Measurements from ENCODE around the gene ABHD12. TPM values are rescaled to one million over a fixed set of nuclear protein-coding genes. Genes with fewer than 3 reads are reported as not detected.
A peak's percentile ranks its signal among the peaks of the same experiment; 100 is the strongest.

ABHD12 gene
- total RNA-seq: 63.0 and 69.5 TPM in 2 replicates
- 150 and 187 TPM in 2 replicates for polyA plus RNA-seq

DNA sequence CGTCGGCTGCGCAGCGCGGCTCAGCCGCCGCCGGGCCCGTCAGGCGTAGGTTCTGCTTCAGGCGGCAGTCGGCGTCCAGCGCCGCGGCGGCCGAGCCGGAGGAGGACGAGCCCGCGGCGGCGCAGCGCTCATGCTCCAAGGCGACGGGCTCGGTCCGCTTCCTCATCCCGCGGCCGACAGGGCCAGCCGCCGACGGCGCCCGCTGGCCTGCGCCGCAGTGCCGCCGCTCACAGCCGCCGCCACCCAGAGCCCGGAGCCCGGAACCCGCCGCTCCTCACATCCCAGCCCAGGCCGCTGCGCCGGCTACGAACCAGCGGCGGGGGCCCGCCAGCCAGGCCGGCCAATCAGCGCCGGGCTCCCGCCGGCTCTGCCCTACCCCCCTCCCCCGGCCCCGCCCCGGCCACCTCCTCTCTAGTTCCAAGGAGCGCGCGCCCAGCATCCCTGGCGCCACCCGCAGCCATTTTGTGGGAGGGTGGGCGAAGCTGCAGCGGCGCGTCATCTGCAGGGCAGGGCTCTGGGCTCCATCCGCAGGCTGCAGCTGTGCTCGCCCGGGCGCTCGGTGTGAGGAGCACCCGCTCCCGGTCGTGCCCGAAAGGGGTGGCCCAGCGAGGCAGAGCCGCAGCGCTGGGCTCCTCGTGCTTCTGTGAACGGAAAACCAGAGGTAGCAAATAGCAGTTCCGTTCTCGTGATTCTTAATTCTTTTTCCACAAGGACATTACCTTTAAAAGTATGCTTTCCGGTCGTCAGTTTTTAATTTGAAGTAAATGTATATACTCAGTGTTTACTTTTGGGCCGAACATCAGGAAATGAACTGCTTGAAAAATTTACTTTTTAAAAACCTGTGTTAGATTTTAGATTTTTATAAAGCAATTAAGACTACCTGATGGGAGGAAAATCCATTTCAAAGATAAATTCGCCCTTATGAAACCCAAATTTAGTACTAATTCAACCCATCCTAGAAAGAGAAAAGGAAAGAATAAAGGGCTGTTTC, at the start of gene ABHD12:
ABHD12 (minus strand) TSS at position 298 of the 991 bp plus-strand sequence; CDS start at position 166, 132 bp downstream.
- TF ChIP-seq EZH2 (IDR thresholded peaks at IDR 0.05; ENCODE audit: borderline replicate concordance) (no peak), EZH2phosphoT487 (IDR thresholded peaks at IDR 0.05; ENCODE audit: low read depth, severe bottlenecking, unreplicated experiment) (no peak)
- TF ChIP-seq, protein P1, sequence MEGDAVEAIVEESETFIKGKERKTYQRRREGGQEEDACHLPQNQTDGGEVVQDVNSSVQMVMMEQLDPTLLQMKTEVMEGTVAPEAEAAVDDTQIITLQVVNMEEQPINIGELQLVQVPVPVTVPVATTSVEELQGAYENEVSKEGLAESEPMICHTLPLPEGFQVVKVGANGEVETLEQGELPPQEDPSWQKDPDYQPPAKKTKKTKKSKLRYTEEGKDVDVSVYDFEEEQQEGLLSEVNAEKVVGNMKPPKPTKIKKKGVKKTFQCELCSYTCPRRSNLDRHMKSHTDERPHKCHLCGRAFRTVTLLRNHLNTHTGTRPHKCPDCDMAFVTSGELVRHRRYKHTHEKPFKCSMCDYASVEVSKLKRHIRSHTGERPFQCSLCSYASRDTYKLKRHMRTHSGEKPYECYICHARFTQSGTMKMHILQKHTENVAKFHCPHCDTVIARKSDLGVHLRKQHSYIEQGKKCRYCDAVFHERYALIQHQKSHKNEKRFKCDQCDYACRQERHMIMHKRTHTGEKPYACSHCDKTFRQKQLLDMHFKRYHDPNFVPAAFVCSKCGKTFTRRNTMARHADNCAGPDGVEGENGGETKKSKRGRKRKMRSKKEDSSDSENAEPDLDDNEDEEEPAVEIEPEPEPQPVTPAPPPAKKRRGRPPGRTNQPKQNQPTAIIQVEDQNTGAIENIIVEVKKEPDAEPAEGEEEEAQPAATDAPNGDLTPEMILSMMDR (IDR thresholded peaks at IDR 0.05; ENCODE audit: poor library complexity): no peak
- Histone ChIP-seq H4K20me1 (ENCODE audit: insufficient read depth, poor library complexity, severe bottlenecking) (no peaks in the 10 kb centered on the region), H3K4me3 (peak within 1 kb of the TSS; percentile 98), H3K27ac (peak within 1 kb of the TSS; percentile 99), H3K36me3 (replicated peaks; ENCODE audit: insufficient read depth, low read depth) (no peaks in the 10 kb centered on the region), H3K9me3 (ENCODE audit: low read depth) (no peaks in the 10 kb centered on the region), H3K27me3 (no peaks in the 10 kb centered on the region), H3K79me2 (peaks cover 43% of the 10 kb centered on the region), H2AFZ (peak within 1 kb of the TSS; percentile 94), H3K4me1 (ENCODE audit: insufficient read depth) (no peaks in the 10 kb centered on the region), H3K4me2 (peak within 1 kb of the TSS; percentile 78), H3K9me2 (replicated peaks; ENCODE audit: insufficient read depth) (no peaks in the 10 kb centered on the region)
- DNase-seq (ENCODE audit: low spot score): peak; percentile 98
- WGBS (ENCODE audit: low lambda C conversion rate, missing lambda C conversion rate): under 1% methylated on average over 58 of the region's 91 CpGs

DNA sequence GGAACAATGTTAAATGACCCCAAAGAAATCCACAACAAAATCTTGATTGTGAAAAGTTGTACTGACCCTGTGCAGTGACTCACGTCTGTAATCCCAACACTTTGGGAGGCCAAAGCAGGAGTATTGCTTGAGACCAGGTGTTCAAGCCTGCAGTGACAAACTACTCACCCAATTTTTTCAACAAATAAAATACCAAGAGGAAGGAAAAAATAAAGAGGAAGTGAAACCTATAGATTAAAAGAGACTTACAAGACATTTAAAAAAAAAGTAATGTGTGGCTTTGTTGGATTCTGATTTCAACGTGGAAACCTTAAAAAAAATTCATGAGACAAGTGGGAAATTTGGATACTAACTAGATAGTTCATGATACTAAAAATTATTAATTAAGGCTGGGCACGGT, 48.7 kb upstream of the ABHD12 start:
- WGBS (ENCODE audit: low lambda C conversion rate, missing lambda C conversion rate): 90% methylated on average over 3 of the region's 3 CpGs
- Histone ChIP-seq H4K20me1 (ENCODE audit: insufficient read depth, poor library complexity, severe bottlenecking) (no peaks in the 10 kb centered on the region), H3K79me2 (no peaks in the 10 kb centered on the region), H3K4me3 (no peak overlapping the region), H3K9me3 (ENCODE audit: low read depth) (no peaks in the 10 kb centered on the region), H3K36me3 (replicated peaks; ENCODE audit: insufficient read depth, low read depth) (no peaks in the 10 kb centered on the region), H3K27me3 (no peaks in the 10 kb centered on the region), H3K9me2 (replicated peaks; ENCODE audit: insufficient read depth) (no peaks in the 10 kb centered on the region), H2AFZ (no peak overlapping the region), H3K4me1 (ENCODE audit: insufficient read depth) (no peaks in the 10 kb centered on the region), H3K27ac (no peak overlapping the region), H3K4me2 (no peak overlapping the region)
- no peak for DNase-seq (ENCODE audit: low spot score)
- TF ChIP-seq EZH2 (IDR thresholded peaks at IDR 0.05; ENCODE audit: borderline replicate concordance) (no peak), EZH2phosphoT487 (IDR thresholded peaks at IDR 0.05; ENCODE audit: low read depth, severe bottlenecking, unreplicated experiment) (no peak)
- TF ChIP-seq, protein P1 (IDR thresholded peaks at IDR 0.05; ENCODE audit: poor library complexity): no peak

DNA sequence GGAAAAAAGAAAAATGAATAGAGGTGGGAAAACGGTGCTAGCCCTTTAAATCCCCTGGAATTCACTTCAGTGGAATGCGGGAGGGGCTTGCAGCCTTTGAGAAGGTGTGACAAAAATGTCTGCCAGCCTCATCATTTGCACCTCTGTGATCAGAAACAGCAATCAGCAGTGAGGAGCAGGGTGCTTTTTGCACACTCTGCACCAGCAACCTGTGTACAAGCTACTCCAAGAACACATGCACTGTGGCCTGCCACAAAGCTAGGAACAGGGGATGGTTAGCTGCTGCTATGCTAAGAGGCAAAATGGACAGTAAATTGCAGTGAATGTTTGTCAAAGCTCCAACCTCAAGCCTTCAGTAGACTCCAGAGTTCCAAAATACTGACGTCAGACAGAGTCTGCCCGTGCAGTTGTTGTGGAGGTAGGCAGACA, 46.5 kb upstream of the ABHD12 start:
- Histone ChIP-seq H3K79me2 (no peaks in the 10 kb centered on the region), H3K27me3 (no peaks in the 10 kb centered on the region), H3K9me2 (replicated peaks; ENCODE audit: insufficient read depth) (no peaks in the 10 kb centered on the region), H4K20me1 (ENCODE audit: insufficient read depth, poor library complexity, severe bottlenecking) (no peaks in the 10 kb centered on the region), H3K4me1 (ENCODE audit: insufficient read depth) (no peaks in the 10 kb centered on the region), H3K4me3 (no peak overlapping the region), H3K36me3 (replicated peaks; ENCODE audit: insufficient read depth, low read depth) (no peaks in the 10 kb centered on the region), H3K4me2 (peak overlapping the region; percentile 52), H3K9me3 (ENCODE audit: low read depth) (no peaks in the 10 kb centered on the region), H2AFZ (no peak overlapping the region), H3K27ac (peak overlapping the region; percentile 81)
- no peak for TF ChIP-seq EZH2phosphoT487 (IDR thresholded peaks at IDR 0.05; ENCODE audit: low read depth, severe bottlenecking, unreplicated experiment)
- TF ChIP-seq, protein P1 (IDR thresholded peaks at IDR 0.05; ENCODE audit: poor library complexity): no peak
- DNase-seq (ENCODE audit: low spot score): peak; percentile 23
- 23% methylated on average over 4 of the region's 4 CpGs for WGBS (ENCODE audit: low lambda C conversion rate, missing lambda C conversion rate)
